Endodermal cell (in vitro differentiated cells): ENCODE data around the gene LIX1. TPM values are rescaled to one million over a fixed set of nuclear protein-coding genes. Genes with fewer than 3 reads are reported as not detected.

Source experiments
- DNase-seq: peaks from one replicate; pipeline ENCODE4 v3.0.0-alpha.2; 2017
- H3K27ac ChIP-seq: 2 replicates; pipeline ENCODE4 v1.5.1; 2013; ENCODE audit warnings: mild to moderate bottlenecking, low read depth, low read length, moderate library complexity
- H3K27me3 ChIP-seq: 2 replicates; pipeline ENCODE4 v1.6.1; 2013; ENCODE audit warnings: mild to moderate bottlenecking, low read length, moderate library complexity; ENCODE audit not compliant: insufficient read depth, control insufficient read depth, poor library complexity, severe bottlenecking
- H3K36me3 ChIP-seq: 2 replicates; pipeline ENCODE4 v1.7.0; 2013; ENCODE audit warnings: mild to moderate bottlenecking, low read length, moderate library complexity; ENCODE audit not compliant: control insufficient read depth, insufficient read depth
- H3K4me1 ChIP-seq: one replicate; pipeline ENCODE4 v1.7.0; 2013; ENCODE audit warnings: low read length; ENCODE audit not compliant: control insufficient read depth, insufficient read depth
- H3K4me3 ChIP-seq: 2 replicates; pipeline ENCODE4 v1.5.1; 2013; ENCODE audit warnings: mild to moderate bottlenecking, low read length, moderate library complexity
- H3K9ac ChIP-seq: 2 replicates; pipeline ENCODE4 v1.6.1; 2013; ENCODE audit warnings: mild to moderate bottlenecking, low read length, moderate library complexity; ENCODE audit not compliant: poor library complexity, severe bottlenecking; ENCODE audit errors: extremely low read depth
- H3K9me3 ChIP-seq: 2 replicates; pipeline ENCODE4 v1.6.1; 2013; ENCODE audit warnings: mild to moderate bottlenecking, low read length, moderate library complexity; ENCODE audit not compliant: control insufficient read depth
- H3K27ac Mint-ChIP-seq: 2 replicates; pipeline ENCODE4 v1.8.0; 2020; ENCODE audit warnings: mixed read lengths
- H3K27me3 Mint-ChIP-seq: 2 replicates; pipeline ENCODE4 v1.8.0; 2021; ENCODE audit warnings: mild to moderate bottlenecking, mixed read lengths; ENCODE audit not compliant: insufficient read depth
- H3K36me3 Mint-ChIP-seq: 2 replicates; pipeline ENCODE4 v1.8.0; 2020; ENCODE audit warnings: low read depth, mixed read lengths
- H3K4me1 Mint-ChIP-seq: 2 replicates; pipeline ENCODE4 v1.8.0; 2020; ENCODE audit warnings: mixed read lengths
- H3K4me3 Mint-ChIP-seq: 2 replicates; pipeline ENCODE4 v1.8.0; 2020; ENCODE audit warnings: mild to moderate bottlenecking, moderate library complexity, mixed read lengths
- H3K9me3 Mint-ChIP-seq: 2 replicates; pipeline ENCODE4 v1.8.0; 2020; ENCODE audit warnings: mild to moderate bottlenecking, mixed read lengths
- CTCF ChIP-seq: fragments of 200-600 bp; sonication (generic); conservative IDR thresholded peaks from 2 replicates; pipeline ENCODE4 v1.5.0; 2021; ENCODE audit warnings: antibody characterized with exemption, mild to moderate bottlenecking
- WGBS, 2 experiments: methylation state at CpG; one replicate each; pipeline versions ENCODE4 v1.1.5 to v1.1.7; 2013; ENCODE audit warnings: missing lambda C conversion rate in 2 of 2, mixed read lengths in 1 of 2; ENCODE audit not compliant: insufficient coverage in 1 of 2, insufficient read length in 1 of 2; 5-methylcytosine and 5-hydroxymethylcytosine counted together
- total RNA-seq, 2 donors: library from RNA; stranded (reverse); fragmentation: NEBNext Ultra II Directional in 1 of 2; extraction: Animal tissue kit (Norgen Biotek cat#: 25700) in 1 of 2; gene quantifications; 2 replicates in 1 of 2; 3 replicates in 1 of 2; pipeline ENCODE4 v1.2.1, GENCODE V29; 2021

Gene LIX1
- total RNA-seq, 2 donors from 2014 or later: 0.09 to 0.15 TPM

GRCh38 chr5:97047076-97047475 is 95.3 kb downstream of the LIX1 start:
- DNase-seq: no peak
- H3K27me3 ChIP-seq: no peaks in the 10 kb centered on the region
- H3K4me1 Mint-ChIP-seq: peaks cover 25% of the 10 kb centered on the region
- no peak overlapping the region for H3K27ac ChIP-seq
- no peaks in the 10 kb centered on the region for H3K27me3 Mint-ChIP-seq
- H3K4me3 Mint-ChIP-seq: no peak overlapping the region
- H3K9ac ChIP-seq: no peak overlapping the region
- no peaks in the 10 kb centered on the region for H3K9me3 Mint-ChIP-seq
- no peaks in the 10 kb centered on the region for H3K36me3 ChIP-seq
- no peaks in the 10 kb centered on the region for H3K36me3 Mint-ChIP-seq
- 97% methylated on average over 1 of the region's 1 CpG; no CpG with 5 or more reads in 1 of the 2 experiments for WGBS, 2 experiments
- no peak overlapping the region for H3K27ac Mint-ChIP-seq
- H3K4me3 ChIP-seq: no peak overlapping the region
- peaks cover 4% of the 10 kb centered on the region for H3K9me3 ChIP-seq
- no peaks in the 10 kb centered on the region for H3K4me1 ChIP-seq
- no peak for TF ChIP-seq CTCF

- peaks cover 25% of the 10 kb centered on the region for H3K4me1 Mint-ChIP-seq
- Histone ChIP-seq H3K4me3 (no peak overlapping the region), H3K9me3 (peaks cover 4% of the 10 kb centered on the region), H3K27me3 (no peaks in the 10 kb centered on the region), H3K9ac (no peak overlapping the region), H3K27ac (no peak overlapping the region), H3K36me3 (no peaks in the 10 kb centered on the region), H3K4me1 (no peaks in the 10 kb centered on the region)
- no peak overlapping the region for H3K4me3 Mint-ChIP-seq
- no peak for DNase-seq
- peak; percentile 14 for TF ChIP-seq CTCF
- no peaks in the 10 kb centered on the region for H3K9me3 Mint-ChIP-seq
- WGBS, 2 experiments: 75 to 100% methylated on average over 4 to 7 of the region's 7 CpGs
- H3K27me3 Mint-ChIP-seq: no peaks in the 10 kb centered on the region
- H3K27ac Mint-ChIP-seq: no peak overlapping the region
- no peaks in the 10 kb centered on the region for H3K36me3 Mint-ChIP-seq
Observed at GRCh38 chr5:97046270-97046982, 96.0 kb downstream of the LIX1 start.

- Histone ChIP-seq H3K9ac (no peak overlapping the region), H3K27ac (no peak overlapping the region), H3K4me1 (no peaks in the 10 kb centered on the region), H3K4me3 (no peak overlapping the region), H3K27me3 (no peaks in the 10 kb centered on the region), H3K36me3 (no peaks in the 10 kb centered on the region), H3K9me3 (peaks cover 4% of the 10 kb centered on the region)
- peak; percentile 93 for DNase-seq
- 48 to 63% methylated on average over 2 of the region's 2 CpGs for WGBS, 2 experiments
- no peaks in the 10 kb centered on the region for H3K36me3 Mint-ChIP-seq
- peak overlapping the region; percentile 87 for H3K27ac Mint-ChIP-seq
- no peaks in the 10 kb centered on the region for H3K9me3 Mint-ChIP-seq
- H3K4me1 Mint-ChIP-seq: peaks cover 25% of the 10 kb centered on the region
- peak; percentile 95 for TF ChIP-seq CTCF
- no peaks in the 10 kb centered on the region for H3K27me3 Mint-ChIP-seq
- no peak overlapping the region for H3K4me3 Mint-ChIP-seq
Observed at GRCh38 chr5:97044052-97044451, 98.4 kb downstream of the LIX1 start.
